GM19438 (cell line): ENCODE data around the gene NPFFR1.
A peak's percentile ranks its signal among the peaks of the same experiment; 100 is the strongest.
"Not testable (repeated sequence)": the region's sequence is repeated elsewhere in the genome, so short reads cannot be mapped to it uniquely, and the experiment has no call there.

Experiments used
- ATAC-seq: cut with Tn5 transposase; IDR thresholded peaks from one replicate; pipeline ENCODE4 v1.9.1; 2021; ENCODE audit warnings: low read depth; ENCODE audit not compliant: unreplicated experiment

The NPFFR1 gene

DNA sequence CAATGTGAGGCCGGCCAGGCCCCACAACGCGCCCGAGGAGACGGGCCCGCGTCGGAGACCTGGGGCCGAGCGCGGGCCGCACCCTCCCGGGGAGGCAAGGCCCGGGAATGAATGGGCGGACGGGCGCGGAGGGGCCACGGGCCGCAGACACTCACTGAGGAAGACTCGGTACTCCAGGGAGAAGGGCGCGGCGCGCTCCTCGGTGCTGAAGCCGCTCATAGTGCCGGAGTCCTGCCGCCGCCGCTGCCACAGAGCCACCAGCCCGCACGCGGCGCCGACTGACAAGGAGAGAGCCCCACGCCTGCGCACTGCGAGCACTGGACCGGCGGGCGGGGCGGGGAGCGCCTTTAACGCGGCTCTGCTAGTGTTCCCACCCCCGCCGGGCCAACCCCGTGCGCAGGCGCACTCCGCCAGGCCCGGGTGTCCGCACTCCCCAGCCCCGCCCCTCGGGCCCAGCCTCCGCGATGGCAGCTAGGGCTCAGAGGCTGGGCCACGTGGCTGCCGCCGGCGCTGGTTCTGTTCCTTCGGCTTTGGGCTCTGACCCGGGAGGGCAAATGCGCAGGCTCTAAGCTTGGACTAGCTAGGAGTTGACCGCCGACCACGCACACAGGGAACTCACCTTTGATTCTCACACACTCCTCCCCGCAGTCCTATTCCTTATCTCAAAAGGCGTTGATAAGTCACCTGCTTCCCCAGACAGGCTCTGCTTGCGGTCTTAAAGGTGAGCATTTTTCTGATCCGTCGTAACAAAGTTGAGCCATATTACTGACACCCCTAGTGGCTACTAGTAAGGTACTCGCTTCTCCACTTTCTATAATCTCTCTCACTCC, 50.5 kb downstream of the NPFFR1 start, which contains the start of gene PPA1:
PPA1 (minus strand) TSS at position 321 of the 830 bp plus-strand sequence; CDS start at position 219, 102 bp downstream.
- ATAC-seq: peak; percentile 85

DNA sequence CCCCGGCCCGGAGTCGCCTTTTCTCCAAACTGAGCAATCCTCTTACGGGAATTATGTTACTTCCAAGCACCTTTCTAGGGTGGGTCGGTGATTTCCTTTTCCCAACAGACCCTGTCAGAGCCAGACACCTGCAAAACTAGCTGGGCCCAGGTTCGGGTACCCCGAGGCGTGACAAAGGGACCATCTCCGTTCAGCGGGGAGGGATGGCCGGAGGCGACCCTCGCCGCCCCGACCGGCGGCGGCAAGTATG, 51.0 kb downstream of the NPFFR1 start:
- ATAC-seq: no peak

- no peak for ATAC-seq
These were observed 51.5 kb downstream of the NPFFR1 start for GRCh38 chr10:70232155-70232858.

DNA sequence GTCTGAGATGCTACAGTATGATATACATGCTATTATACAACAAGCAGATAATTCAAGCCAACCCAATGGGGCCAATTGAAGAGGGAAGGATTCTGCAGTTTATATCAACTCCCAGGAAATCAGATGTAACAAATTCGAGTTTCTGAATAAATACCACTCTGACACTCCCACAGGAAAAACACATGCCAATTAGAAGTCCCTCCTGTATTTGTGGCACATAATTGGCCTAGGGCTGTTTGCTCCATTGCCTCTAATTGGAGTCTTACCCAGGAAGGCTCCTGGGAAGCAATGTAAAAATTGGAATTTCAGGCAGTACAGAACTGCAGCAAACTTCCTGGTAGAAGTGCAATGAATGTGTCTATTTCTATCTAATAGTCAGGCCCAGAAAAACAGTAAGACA, 55.3 kb downstream of the NPFFR1 start:
- no peak for ATAC-seq

DNA sequence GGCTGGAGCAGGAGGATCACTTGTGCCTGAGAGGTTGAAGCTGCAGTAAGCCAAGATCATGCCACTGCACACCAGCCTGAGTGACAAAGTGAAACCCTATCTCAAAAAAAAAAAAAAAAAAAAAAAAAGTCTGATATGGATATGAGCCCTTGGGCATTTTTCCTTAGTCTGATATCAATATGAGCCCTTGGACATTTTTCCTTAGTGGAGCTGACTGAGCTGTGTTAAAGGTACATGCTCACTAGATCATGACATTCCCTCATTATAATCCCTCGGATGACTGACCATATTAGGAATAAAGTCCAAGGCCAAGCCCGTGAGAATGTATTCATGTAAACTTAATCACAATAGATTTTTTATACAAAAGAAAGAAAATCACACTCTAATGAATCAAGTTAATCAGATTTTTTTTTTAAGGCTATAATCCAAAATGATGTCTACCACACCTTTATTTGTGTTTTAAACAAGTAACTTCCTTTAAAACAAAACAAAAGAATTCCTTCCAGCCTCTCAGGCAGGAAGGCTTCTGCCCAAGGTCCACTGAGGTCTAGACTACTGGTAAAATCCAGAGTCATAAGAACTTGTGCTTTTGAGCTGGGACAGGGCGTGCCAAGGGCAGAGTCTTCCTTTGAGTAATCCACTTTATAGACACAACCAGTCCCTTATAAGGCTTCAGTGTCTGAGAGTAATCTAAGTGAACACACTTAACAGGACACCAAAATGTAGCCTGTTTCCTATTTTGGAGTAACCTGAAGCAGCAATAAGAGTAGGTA, 56.1 kb downstream of the NPFFR1 start:
- no peak for ATAC-seq

- no peak for ATAC-seq
These were observed 60.1 kb downstream of the NPFFR1 start for GRCh38 chr10:70223728-70224127.

DNA sequence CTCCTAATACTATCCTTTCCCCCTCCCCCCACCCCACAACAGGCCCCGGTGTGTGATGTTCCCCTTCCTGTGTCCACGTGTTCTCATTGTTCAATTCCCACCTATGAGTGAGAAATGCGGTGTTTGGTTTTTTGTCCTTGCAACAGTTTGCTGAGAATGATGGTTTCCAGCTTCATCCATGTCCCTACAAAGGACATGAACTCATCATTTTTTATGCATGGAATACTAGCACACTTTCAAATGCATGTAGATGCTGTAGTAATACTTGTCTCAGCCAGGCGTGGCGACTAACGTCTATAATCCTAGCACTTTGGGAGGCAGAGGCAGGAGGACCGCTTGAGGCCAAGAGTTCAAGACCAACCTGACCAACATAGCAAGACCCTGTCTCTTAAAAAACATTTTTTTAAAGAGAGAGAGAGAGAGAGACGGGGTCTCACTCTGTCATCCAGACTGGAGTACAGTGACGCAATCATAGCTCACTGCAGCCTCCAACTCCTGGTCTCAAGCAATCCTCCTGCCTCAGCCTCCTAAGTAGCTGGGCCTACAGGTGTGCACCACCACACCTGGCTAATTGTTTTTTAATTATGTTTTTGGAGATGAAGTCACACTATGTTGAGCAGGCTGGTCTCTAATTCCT, 60.9 kb downstream of the NPFFR1 start:
- not testable (repeated sequence) for ATAC-seq

GRCh38 chr10:70222340-70222794, 61.4 kb downstream of the NPFFR1 start:
- no peak for ATAC-seq

DNA sequence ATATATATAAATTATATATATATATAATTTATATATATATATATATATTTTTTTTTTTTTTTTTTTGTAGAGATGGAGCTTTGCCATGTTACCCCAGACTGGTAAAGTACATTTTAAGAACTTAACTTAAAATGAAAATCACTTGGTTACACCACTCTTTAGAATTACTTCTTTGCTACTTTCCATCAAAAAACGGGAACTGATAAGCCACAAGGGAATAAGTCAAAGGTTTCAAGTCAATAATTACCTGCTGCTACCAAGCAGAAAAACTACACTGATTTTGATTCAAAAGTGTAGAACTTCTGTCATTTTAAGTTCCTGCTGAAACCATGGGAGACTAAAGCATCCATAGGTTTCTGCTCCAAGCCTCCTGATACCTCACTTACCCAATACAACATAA, 62.8 kb downstream of the NPFFR1 start:
- no peak for ATAC-seq

- ATAC-seq: no peak
These were observed 70.9 kb downstream of the NPFFR1 start for GRCh38 chr10:70212879-70213278.

- no peak for ATAC-seq
These were observed 71.5 kb downstream of the NPFFR1 start for GRCh38 chr10:70212277-70212676.

GRCh38 chr10:70206762-70207161, 77.0 kb downstream of the NPFFR1 start:
- no peak for ATAC-seq

GRCh38 chr10:70201105-70201504, 82.7 kb downstream of the NPFFR1 start:
- no peak for ATAC-seq

DNA sequence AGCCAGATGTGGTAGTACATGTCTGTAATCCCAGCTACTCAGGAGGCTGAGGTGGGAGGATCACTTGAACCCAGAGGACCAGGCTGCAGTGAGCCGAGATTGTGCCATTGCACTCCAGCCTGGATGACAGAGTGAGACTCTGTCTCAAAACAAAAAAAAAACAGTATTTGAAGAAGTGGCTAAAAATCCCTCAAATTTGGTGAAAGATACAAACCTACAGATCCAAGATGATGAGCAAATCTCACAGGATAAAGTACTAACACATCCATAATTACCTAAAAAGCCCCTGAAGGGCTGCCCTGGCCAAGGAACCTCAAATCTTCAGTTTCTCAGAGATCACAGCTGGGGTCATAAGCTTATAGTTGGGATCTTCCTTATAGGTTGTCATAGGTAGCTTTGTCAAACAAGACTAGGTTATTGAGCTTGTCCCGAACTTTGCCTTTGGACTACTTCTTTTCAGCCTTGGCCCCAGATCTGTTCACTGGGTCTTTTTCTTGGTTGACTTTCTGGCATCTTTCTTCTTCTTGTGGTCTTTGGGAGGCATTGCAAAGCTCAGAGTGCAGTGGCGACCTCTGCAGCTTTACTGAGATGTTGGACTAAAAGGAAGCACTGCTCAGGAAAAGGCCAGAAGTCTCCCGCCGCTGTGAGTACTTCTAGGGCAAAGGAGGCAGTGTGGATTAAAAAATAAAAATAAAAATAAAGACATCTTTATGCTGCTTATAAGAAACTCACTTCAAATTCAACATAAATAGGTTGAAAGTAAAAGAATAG, 84.9 kb downstream of the NPFFR1 start:
- ATAC-seq: no peak
